GM21723 (cell line): ENCODE results near the gene SMARCA2.
A peak's percentile ranks its signal among the peaks of the same experiment; 100 is the strongest.
"Not testable (repeated sequence)": the region's sequence is repeated elsewhere in the genome, so short reads cannot be mapped to it uniquely, and the experiment has no call there.

Source experiments
- ATAC-seq: cut with Tn5 transposase; IDR thresholded peaks from one replicate; pipeline ENCODE4 v1.9.1; 2021; ENCODE audit warnings: mild to moderate bottlenecking, moderate library complexity; ENCODE audit not compliant: unreplicated experiment

Gene SMARCA2

GRCh38 chr9:2134391-2134790, 119.2 kb downstream of the SMARCA2 start:
- ATAC-seq: no peak

DNA sequence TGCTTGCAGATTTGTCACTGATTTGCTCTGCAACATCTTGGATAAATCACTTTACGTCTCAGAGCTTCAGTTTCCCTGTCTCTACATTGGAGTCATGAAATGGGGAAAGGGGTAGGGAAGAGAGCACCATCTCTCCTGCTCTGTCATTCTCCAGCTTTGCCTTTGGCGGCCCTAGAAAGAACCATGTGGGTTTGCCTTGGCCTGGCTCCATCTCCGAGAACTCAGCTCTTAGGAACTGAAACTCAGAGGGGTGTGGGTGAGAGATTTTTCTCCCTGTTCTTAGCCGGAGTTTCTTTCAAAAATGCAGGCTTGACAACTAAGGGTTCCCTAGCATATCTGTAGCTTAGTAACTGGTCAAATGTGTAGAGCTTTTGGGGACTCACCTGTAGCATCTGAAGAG, 123.5 kb downstream of the SMARCA2 start:
- no peak for ATAC-seq

GRCh38 chr9:2140600-2141223, 125.6 kb downstream of the SMARCA2 start:
- ATAC-seq: no peak

DNA sequence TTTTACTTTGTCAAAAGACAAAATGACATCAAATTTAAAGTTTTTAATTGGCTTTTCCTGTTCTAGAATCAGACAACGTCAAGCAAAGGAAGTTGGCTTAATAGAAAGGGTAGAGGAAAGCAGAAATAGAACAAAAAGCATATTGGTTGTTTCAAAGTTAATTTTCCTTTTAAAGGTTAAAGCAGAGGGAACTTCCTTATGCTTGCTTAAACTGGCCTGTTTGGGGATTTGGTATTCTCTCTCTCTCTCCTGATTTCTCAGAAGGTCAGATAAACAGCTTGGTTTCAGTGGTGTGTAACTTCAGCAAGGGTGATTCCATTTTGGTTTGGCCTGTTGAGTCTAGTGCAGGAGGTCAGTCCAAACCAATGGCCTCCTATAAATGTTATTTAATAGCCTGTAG, 127.1 kb downstream of the SMARCA2 start:
- no peak for ATAC-seq

GRCh38 chr9:2144619-2145018, 129.5 kb downstream of the SMARCA2 start:
- ATAC-seq: no peak

DNA sequence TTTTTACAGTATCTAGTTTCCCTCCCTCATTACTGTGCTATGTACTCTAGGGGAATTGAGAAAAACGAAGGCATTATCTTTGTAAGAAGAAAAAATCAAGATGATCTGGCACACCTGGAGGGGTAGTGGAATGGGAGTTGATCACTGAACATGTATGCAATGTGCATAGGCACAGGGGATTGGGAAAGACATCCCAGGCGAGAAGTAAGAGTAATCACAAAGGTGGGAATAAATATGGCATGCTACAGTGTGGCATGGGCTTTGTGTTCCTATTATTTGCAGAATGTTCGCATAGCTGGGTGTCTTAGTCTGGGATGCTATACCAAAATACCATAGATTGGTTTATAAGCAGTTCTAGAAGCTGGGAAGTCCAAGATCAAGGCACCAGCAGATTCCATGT, 130.6 kb downstream of the SMARCA2 start:
- no peak for ATAC-seq

DNA sequence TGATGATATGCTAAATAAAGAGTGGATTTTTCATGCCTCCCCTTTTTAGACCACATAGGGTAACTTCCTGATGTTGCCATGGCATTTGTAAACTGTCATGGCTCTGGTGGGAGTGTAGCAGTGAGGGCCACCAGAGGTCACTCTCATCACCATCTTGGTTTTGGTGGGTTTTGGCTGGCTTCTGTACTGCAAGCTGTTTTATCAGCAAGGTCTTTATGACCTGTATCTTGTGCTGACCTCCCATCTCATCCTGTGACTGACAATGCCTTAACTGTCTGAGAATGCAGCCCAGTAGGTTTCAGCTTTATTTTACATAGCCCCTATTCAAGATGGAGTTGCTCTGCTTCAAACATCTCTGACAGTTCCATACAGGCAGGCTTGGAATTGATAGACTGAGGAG, 131.6 kb downstream of the SMARCA2 start:
- not testable (repeated sequence) for ATAC-seq

- no peak for ATAC-seq
Measured at GRCh38 chr9:2150338-2150737, 135.2 kb downstream of the SMARCA2 start.

DNA sequence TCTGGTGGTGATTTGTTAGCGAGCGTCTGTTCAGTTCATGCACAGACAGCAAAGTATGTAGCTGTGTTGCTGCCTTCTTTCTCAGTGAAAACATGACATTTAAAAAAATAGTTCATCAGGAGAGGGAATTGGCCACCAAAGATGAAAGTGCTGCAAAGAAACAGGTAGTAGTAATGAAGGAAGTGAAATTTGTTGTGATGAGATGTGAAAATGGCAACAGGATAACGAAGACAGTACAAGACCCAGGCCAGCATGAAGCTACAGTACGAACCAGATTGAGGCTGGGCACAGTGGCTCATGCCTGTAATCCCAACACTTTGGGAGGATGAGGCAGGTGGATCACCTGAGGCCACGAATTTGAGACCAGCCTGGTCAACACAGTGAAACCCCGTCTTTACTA, 136.0 kb downstream of the SMARCA2 start:
- no peak for ATAC-seq

DNA sequence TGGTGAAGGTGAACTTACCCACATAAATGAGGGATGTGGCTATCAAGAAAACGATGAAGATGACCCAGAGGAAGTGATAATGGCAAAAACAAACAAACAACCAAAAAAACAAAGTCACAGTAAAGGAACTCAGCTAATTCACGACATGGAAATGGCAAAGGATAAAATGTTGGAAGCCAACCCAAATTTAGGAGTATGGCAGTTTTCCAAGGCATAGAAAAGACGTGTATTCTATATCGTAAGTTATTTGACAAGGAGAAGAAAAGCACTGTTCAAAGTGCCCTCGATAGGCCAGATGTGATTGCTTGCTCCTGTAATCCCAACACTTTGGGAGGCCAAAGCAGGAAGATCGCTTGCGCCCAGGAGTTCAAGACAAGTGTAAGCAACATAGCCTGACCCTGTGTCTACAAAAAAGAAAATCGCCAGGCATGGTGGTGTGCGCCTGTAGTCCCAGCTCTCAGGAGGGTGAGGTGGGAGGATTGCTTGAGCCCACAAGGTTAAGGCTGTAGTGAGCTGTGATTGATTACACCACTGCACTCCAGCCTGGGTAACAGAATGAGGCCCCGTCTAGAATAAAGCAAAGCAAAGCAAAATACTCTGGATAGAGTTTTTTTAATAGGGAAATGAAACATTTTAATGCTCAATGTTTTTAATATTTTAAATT, 138.0 kb downstream of the SMARCA2 start:
- ATAC-seq: no peak

- ATAC-seq: no peak
Measured at GRCh38 chr9:2153630-2154217, 138.6 kb downstream of the SMARCA2 start.

- no peak for ATAC-seq
Measured at GRCh38 chr9:2154731-2155130, 139.6 kb downstream of the SMARCA2 start.

DNA sequence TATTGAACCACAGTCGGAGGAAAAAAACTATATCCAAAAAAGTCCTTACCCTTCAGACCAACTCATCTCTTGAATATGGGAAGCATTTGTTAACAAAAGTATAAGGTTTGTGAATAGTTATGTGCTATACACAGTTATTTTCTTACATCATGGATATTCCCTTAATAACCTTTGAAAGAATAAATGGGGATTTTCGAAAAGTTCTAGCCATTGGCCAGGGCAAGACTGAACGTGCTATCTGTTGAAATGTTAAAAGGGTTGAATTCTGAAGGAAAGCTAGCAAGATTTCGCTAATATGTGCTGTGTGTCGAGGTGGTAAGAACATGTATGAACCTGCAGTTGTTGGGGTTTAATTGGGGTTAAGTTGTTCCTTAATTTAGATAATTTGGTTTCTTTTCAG, 140.8 kb downstream of the SMARCA2 start:
- no peak for ATAC-seq

DNA sequence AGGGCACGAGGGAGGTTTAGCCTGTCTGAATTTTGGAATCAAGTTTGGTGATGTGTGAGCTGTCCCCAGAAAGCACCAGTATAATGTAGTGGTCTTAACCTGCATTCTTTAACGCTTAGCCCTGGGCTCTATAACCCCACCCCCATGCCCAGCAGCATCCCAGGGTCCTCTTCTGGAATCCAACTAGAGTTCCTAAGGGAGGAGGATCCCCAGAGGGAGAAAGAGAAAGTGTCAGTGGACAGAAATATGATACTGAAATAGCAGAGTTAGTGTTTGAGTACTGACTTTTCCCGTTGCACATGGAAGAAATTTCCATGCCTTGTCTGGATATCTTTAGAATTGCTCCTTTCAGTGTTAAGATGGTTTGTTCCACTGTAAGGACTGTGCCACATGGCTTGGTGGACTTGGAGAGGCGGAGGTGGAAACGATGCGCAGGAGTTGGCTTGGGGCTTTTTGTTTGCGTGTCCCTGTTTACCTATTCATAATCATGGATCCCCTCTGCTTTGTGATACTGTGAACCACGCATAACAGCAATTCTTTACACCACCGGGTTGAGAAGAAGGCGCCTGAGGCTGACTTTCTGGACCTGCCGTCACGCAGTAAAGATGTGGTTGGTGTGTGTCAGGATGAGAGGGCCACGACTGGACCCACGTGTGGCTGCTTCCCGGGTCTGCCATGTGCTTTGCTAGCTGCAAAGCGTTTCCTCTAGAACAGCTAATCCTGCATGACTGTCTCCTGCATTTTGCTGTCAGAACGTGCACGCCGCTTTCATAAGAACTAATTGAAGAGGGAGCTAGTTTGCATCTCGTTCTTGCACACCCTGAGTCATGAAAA, 142.3 kb downstream of the SMARCA2 start:
- ATAC-seq: peak; percentile 44

- ATAC-seq: peak; percentile 59
Measured at GRCh38 chr9:2158111-2158610, 143.0 kb downstream of the SMARCA2 start.

- ATAC-seq: no peak
Measured at GRCh38 chr9:2158766-2159430, 143.8 kb downstream of the SMARCA2 start.

DNA sequence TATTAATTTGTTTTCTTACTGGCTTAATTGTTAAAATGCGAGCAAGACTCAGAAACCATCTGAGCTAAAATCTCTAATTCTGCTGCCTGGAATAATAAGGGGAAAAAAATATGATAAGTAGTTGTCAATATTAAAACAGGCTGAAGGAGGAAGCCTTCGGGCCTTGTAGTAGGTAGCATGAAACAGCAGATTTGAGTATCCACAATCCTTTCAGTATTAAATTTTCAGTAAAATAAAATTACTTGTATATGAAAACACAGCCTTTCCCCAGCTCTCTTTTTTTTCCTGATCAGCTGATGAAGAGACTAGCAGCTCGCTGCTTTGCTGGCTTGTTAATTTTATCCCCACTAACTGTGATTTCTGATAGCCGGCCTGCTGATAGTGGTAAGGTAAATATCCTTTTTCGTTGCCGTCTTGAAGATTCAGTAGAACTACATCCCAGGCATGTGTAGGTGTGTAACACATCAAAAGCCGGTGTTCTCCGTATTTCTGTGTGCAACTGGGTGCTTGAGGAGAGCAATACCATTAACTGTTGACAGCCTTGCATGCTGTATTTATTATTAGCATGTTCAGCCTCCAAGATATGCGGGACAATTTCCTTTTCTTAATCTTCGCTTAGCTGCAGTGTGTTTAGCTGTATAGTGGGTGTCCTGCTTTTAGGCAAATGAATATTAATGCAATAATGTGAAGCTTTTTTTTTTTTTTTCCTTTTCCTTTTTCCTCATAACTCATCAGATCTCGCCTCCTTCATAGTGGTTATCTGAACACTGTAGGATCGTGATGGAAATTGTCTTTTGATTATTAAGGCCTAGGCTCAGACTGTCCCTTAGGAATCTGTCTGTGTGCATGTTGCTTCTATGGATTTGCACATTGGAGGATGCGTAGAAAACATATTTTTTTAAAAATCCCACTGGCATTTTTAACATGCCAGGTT, 144.6 kb downstream of the SMARCA2 start:
- ATAC-seq: peak; percentile 16

GRCh38 chr9:2161661-2162060, 146.5 kb downstream of the SMARCA2 start:
- no peak for ATAC-seq

DNA sequence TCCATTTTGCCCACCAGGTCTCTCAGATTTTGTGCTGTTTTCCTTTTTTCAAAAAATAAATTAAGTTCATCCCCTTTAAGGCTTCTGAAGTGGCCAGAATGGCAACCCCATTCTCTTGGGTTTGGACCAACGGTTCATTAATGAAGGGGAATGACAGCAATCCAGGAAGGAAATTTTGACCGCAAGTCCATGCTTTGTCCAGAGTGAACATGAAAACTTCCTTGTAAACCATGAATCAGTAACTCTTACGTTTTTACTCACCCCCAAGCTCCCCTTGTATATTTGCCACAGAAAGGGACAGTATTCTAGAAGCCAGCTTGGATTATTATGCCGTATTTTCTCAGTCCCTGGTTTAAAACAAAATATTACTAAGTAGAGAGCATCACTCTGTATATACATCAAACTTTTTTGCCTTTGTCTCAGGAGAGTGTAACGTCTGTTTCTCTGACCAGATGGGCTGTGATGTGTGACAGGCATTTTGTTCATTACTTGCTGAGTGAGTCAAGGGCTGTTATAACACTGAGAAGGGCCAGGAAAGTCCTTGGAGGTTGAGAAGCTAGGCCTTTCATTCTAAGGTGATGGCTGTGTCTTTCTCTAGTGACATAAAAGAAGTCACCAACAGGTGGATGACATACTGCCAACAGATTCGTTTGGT, 148.2 kb downstream of the SMARCA2 start:
- ATAC-seq: no peak
